Measurements from ENCODE around the gene TMEFF1. TPM values are rescaled to one million over a fixed set of nuclear protein-coding genes. Genes with fewer than 3 reads are reported as not detected.

The TMEFF1 gene
- total RNA-seq, 1 donor from 2014 or later: 0.13 TPM

DNA sequence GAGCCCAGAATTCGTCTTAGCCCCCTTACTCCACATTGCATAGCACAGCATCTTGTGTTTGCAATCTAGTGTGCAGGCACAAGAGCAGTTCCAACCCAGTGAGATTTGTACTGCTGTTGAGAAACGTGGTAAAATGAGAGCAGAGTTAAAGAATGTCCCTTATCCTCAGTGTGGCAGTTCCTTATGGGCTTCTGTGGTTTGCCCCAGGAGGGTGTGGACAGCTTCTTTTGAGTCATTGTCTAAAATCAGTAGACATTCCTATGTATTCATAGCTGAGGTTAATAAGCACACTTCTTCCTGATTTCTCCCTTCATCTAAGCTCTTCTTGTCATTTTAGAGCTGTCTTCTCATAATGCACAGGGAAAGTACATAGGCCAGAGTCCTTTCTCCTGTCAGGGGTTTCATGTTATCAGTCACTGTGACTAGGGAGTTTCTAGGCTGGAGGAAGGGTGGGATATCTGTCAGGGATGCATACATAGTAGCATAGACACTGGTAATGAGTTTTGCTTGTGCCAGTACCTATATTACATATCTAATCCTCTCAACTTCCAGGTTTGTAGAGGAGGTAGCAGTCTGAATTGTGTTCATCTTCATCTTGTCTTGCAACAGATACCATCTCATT lies 102.9 kb downstream of the TMEFF1 start:
- no peaks in the 10 kb centered on the region for H3K36me3 Mint-ChIP-seq (ENCODE audit: low read depth)
- H3K9me3 Mint-ChIP-seq: no peaks in the 10 kb centered on the region
- no peak for DNase-seq (ENCODE audit: low spot score)
- no peak overlapping the region for H3K27ac Mint-ChIP-seq
- no peak overlapping the region for H3K4me3 Mint-ChIP-seq
- H3K4me1 Mint-ChIP-seq (ENCODE audit: low read depth): no peaks in the 10 kb centered on the region
- intact Hi-C loops (cut with micrococcal nuclease): no loop called here
- peaks cover 4% of the 10 kb centered on the region for H3K27me3 Mint-ChIP-seq (ENCODE audit: insufficient read depth)

DNA sequence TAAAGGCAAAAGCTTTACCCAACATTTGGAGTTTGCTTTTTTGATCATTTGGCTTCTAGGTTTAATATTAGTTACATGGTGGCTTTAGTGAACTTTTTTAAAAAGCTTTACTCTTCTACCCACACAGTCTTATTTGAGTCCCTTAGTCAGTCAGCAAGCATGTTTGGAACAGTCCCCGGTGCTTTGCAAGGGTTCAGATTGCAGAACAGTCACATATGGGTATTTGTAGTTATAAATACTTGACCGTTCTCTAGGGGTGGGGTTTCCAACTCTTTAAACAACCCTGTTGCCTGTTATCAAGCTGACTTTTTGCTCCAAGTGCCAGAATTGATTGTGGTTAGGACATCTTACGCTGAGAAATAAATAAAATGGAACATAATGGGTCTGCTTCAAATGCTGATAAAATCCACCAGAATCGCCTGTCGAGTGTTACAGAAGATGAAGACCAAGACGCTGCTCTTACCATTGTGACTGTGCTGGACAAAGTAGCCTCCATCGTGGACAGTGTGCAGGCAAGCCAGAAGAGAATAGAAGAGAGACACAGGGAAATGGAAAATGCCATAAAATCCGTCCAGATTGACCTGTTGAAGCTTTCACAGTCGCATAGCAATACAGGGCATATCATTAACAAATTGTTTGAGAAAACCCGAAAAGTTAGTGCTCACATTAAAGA lies 105.0 kb downstream of the TMEFF1 start, which contains the start of gene CAVIN4:
TSS of gene CAVIN4 (plus strand) at position 304 of the 673 bp plus-strand sequence. CDS start at position 369, 65 bp downstream.
- Mint-ChIP-seq H3K27me3 (ENCODE audit: insufficient read depth) (peaks cover 5% of the 10 kb centered on the region), H3K9me3 (no peaks in the 10 kb centered on the region), H3K36me3 (ENCODE audit: low read depth) (no peaks in the 10 kb centered on the region), H3K4me1 (ENCODE audit: low read depth) (no peaks in the 10 kb centered on the region), H3K4me3 (no peak within 1 kb of the TSS), H3K27ac (no peak within 1 kb of the TSS)
- DNase-seq (ENCODE audit: low spot score): no peak
- intact Hi-C loops (cut with micrococcal nuclease): no loop called here

DNA sequence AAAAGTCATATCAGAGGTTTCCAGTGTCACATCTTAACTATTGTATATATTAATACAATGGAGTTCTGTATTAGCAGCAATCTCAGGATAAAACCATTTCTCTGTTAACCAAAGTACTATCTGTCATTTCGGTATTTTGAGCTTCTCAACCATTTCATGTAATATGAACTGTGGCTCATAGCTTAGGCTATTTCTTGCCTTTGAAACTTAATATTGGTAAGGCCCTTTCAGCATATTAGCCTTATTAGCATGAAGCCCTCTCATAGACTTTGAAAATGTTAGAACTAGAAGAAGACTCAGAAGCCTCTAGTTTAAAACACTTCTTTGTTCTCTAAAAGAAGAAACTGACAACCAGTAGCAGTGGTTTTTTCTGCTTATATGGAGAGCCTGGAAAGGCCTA lies 105.7 kb downstream of the TMEFF1 start:
- H3K27me3 Mint-ChIP-seq (ENCODE audit: insufficient read depth): peaks cover 5% of the 10 kb centered on the region
- H3K9me3 Mint-ChIP-seq: no peaks in the 10 kb centered on the region
- intact Hi-C loops (cut with micrococcal nuclease): no loop called here
- no peaks in the 10 kb centered on the region for H3K4me1 Mint-ChIP-seq (ENCODE audit: low read depth)
- DNase-seq (ENCODE audit: low spot score): no peak
- no peak overlapping the region for H3K4me3 Mint-ChIP-seq
- H3K36me3 Mint-ChIP-seq (ENCODE audit: low read depth): no peaks in the 10 kb centered on the region
- H3K27ac Mint-ChIP-seq: no peak overlapping the region

DNA sequence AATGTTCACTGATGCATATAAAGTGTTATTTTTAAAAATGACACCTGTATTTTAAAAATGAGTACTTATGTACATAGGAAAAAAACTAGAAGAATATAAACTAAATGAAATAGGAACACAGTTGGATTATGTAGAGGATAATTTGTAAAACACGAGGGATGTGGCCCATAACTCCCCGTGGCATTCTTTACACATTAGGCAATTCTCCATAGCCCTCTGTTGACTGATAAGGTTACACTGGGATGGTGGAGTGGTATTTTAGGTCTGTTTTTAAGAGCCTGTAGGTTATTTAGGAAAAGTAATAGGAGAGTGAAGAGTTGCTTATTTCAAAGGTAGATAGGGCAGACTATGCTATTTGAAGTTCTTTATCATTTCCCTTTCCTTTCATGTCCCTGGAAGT lies 106.7 kb downstream of the TMEFF1 start:
- intact Hi-C loops (cut with micrococcal nuclease): no loop called here
- H3K9me3 Mint-ChIP-seq: no peaks in the 10 kb centered on the region
- H3K27ac Mint-ChIP-seq: no peak overlapping the region
- no peaks in the 10 kb centered on the region for H3K4me1 Mint-ChIP-seq (ENCODE audit: low read depth)
- no peaks in the 10 kb centered on the region for H3K36me3 Mint-ChIP-seq (ENCODE audit: low read depth)
- H3K4me3 Mint-ChIP-seq: no peak overlapping the region
- peaks cover 5% of the 10 kb centered on the region for H3K27me3 Mint-ChIP-seq (ENCODE audit: insufficient read depth)
- DNase-seq (ENCODE audit: low spot score): no peak

DNA sequence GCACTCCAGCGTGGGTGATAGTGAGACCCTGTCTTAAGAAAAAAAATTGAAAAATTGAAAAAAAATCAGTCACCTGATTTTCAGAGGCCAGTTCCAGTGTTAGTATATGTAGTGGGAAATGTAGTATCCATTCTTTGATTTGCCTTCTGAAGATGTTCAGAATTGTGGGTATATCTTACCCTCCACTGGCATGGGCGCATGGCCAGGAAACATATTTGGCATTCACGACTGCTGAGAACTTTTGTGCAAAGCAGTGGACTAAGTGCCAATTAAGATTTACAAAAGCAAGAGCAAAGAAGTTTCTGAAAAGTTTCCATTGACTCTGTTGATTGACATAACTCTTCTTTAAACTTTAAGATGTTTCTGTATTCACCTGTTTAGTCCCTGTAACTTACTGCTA lies 107.3 kb downstream of the TMEFF1 start:
- intact Hi-C loops (cut with micrococcal nuclease): no loop called here
- Mint-ChIP-seq H3K27me3 (ENCODE audit: insufficient read depth) (peaks cover 5% of the 10 kb centered on the region), H3K36me3 (ENCODE audit: low read depth) (no peaks in the 10 kb centered on the region), H3K9me3 (no peaks in the 10 kb centered on the region), H3K27ac (no peak overlapping the region), H3K4me3 (no peak overlapping the region), H3K4me1 (ENCODE audit: low read depth) (no peaks in the 10 kb centered on the region)
- DNase-seq (ENCODE audit: low spot score): no peak

DNA sequence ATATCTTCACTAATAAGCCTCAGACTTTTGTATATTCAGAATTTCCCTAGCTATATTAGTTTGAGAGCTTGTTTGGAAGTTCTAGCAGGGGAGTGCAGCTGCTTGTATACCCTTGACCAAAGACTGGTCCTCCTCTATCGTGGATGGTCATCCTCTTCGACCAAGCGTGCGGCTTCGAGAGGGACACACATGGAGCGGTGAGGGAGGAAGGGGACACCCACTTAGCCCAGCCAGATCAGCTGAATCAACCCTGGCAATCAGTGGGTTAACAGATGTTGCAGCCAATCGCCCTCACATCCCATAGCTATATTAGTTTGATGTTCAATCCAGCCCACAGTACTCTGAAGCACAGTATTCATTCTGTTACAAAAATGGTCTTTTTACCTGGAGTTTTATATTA lies 108.1 kb downstream of the TMEFF1 start:
- Mint-ChIP-seq H3K27me3 (ENCODE audit: insufficient read depth) (peaks cover 5% of the 10 kb centered on the region), H3K9me3 (no peaks in the 10 kb centered on the region)

DNA sequence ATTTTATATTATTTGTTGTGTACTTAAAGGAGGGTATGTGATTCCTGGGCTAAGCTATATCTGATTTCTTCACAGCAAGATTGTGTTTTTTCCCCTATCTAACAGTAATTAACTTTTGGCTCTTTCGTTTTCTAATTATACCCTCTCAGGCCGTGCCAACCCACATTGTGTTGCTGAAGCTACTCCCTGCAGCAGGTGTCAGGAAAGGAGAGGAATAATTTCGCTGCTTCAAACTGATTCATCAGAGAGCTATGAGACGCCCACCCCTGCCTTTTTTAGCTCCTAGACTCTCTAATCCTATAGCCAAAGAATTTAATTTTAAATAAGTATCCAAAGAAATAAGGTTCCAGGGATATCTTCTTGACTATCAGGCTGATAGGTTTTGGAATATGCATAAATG lies 108.7 kb downstream of the TMEFF1 start:
- intact Hi-C loops (cut with micrococcal nuclease): no loop called here
- Mint-ChIP-seq H3K36me3 (ENCODE audit: low read depth) (no peaks in the 10 kb centered on the region), H3K4me1 (ENCODE audit: low read depth) (no peaks in the 10 kb centered on the region), H3K27ac (no peak overlapping the region), H3K9me3 (no peaks in the 10 kb centered on the region), H3K27me3 (ENCODE audit: insufficient read depth) (peaks cover 5% of the 10 kb centered on the region), H3K4me3 (no peak overlapping the region)
- no peak for DNase-seq (ENCODE audit: low spot score)

More for the DNA sequence above, 108.1 kb downstream of the TMEFF1 start:
- DNase-seq (ENCODE audit: low spot score): no peak
- H3K4me1 Mint-ChIP-seq (ENCODE audit: low read depth): no peaks in the 10 kb centered on the region
- H3K27ac Mint-ChIP-seq: no peak overlapping the region
- intact Hi-C loops (cut with micrococcal nuclease): no loop called here
- H3K4me3 Mint-ChIP-seq: no peak overlapping the region
- no peaks in the 10 kb centered on the region for H3K36me3 Mint-ChIP-seq (ENCODE audit: low read depth)

DNA sequence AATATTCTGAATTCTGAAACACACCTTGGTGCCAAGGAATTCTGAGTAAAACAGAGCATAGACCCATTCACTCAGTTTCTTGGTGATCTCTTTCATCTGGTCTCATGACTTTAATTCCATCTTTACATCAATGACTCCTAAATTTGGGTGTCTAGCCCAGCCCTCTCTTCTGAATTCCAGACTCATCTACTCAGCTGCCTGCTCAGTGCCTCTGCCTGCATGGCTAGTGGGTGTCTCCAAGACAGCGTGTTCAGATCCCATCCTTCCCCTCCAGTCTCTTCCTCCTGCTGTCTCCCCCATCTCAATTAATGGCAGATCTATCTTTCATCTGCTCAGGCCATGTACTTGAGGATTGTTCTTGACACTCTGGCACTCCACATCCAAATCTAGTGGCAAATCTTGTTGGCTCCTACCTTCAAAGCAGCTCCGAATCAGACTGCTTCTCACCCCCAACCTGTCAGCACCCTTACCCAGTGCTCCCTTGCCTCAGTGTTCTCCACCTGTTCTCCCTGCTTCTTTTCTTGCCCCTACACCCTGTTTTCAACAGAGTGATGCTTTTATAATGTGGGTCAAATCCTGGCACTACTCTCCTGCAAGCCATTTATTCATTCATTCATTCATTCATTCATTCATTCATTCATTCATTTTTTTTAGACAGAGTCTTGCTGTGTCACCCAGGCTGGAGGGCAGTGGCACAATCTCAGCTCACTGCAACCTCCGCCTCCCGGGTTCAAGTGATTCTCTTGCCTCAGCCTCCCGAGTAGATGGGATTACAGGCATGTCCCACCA lies 110.3 kb downstream of the TMEFF1 start:
- no peaks in the 10 kb centered on the region for H3K36me3 Mint-ChIP-seq (ENCODE audit: low read depth)
- H3K4me1 Mint-ChIP-seq (ENCODE audit: low read depth): no peaks in the 10 kb centered on the region

DNA sequence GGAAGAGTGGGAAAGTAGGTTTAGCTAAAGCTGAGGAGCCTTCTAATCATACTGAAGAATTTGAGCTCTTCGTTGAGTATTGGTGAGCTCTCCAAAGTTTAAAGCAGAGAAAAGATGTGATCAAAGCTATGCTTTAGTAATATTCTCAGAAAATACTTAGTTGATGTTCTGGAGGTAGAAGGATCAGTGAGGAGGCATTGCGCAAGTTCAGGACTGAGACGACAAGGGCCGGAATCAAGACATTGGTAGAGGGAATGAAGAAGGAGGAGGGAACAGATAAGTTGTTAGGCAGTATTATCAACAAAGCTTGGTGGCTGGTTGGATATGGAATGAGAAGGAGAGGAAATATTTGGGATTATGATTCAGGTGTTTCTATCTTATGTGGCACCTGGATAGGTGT lies 112.0 kb downstream of the TMEFF1 start:
- DNase-seq (ENCODE audit: low spot score): no peak
- Mint-ChIP-seq H3K36me3 (ENCODE audit: low read depth) (no peaks in the 10 kb centered on the region), H3K4me3 (no peak overlapping the region), H3K27me3 (ENCODE audit: insufficient read depth) (peaks cover 1% of the 10 kb centered on the region), H3K9me3 (no peaks in the 10 kb centered on the region), H3K27ac (no peak overlapping the region), H3K4me1 (ENCODE audit: low read depth) (no peaks in the 10 kb centered on the region)
- intact Hi-C loops (cut with micrococcal nuclease): no loop called here

More for the DNA sequence above, 110.3 kb downstream of the TMEFF1 start:
- intact Hi-C loops (cut with micrococcal nuclease): no loop called here
- Mint-ChIP-seq H3K4me3 (no peak overlapping the region), H3K27ac (no peak overlapping the region), H3K27me3 (ENCODE audit: insufficient read depth) (peaks cover 3% of the 10 kb centered on the region), H3K9me3 (no peaks in the 10 kb centered on the region)
- DNase-seq (ENCODE audit: low spot score): no peak

DNA sequence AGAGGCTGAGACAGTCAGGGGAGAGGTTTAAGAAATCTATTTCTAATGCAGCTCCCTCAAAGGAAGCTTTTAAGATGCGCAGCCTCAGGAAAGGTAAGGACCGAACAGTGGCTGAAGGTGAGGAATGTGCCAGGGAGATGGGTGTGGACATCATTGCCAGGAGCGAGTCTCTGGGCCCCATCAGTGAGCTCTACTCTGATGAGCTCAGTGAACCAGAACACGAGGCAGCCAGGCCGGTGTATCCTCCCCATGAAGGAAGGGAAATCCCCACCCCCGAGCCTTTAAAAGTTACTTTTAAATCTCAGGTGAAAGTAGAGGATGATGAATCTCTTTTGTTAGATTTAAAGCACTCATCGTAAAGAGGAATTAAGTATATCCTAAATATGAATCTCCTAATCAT lies 113.1 kb downstream of the TMEFF1 start:
- Mint-ChIP-seq H3K27me3 (ENCODE audit: insufficient read depth) (peaks cover 1% of the 10 kb centered on the region), H3K4me1 (ENCODE audit: low read depth) (no peaks in the 10 kb centered on the region), H3K27ac (no peak overlapping the region), H3K4me3 (no peak overlapping the region), H3K9me3 (no peaks in the 10 kb centered on the region), H3K36me3 (ENCODE audit: low read depth) (no peaks in the 10 kb centered on the region)
- intact Hi-C loops (cut with micrococcal nuclease): no loop called here
- no peak for DNase-seq (ENCODE audit: low spot score)

DNA sequence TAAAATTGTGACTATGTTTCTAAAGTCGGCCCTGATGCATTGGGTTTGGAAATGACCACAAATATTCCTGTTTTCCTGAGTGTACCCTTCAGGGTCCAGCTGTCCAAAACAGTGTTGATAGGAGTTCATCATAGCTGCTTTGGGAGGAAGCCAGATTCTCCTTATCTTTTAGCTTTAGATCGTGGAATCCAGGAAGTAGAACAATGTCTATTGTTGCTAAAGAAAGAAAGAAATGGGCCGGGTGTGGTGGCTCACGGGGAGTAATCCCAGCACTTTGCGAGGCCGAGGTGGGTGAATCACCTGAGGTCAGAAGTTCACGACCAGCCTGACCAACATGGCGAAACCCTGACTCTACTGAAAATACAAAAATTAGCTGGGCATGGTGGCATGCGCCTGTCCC lies 114.4 kb downstream of the TMEFF1 start:
- no peaks in the 10 kb centered on the region for H3K36me3 Mint-ChIP-seq (ENCODE audit: low read depth)
- H3K4me3 Mint-ChIP-seq: no peak overlapping the region
- no peak for DNase-seq (ENCODE audit: low spot score)
- H3K4me1 Mint-ChIP-seq (ENCODE audit: low read depth): no peaks in the 10 kb centered on the region
- H3K27me3 Mint-ChIP-seq (ENCODE audit: insufficient read depth): peaks cover 1% of the 10 kb centered on the region
- no peak overlapping the region for H3K27ac Mint-ChIP-seq
- no peaks in the 10 kb centered on the region for H3K9me3 Mint-ChIP-seq
- intact Hi-C loops (cut with micrococcal nuclease): no loop called here

DNA sequence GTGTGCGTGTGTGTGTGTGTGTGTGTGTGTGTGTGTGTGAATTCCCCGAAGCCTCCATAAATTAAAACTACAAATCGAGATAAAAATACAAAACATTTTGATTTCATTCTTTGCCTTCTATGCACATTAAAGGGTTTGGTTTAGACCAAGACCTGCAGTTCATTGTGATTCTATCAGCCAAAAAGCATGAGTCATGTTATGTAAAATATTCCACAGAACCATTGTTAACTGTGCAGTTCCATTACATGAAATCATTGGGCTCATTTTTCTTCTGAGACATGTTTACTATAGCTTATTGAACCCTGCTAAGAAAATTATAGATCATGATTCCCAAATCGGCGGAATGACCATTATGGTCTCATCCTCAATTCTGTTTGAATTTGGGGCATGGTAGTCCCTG lies 116.6 kb downstream of the TMEFF1 start:
- Mint-ChIP-seq H3K4me3 (no peak overlapping the region), H3K36me3 (ENCODE audit: low read depth) (no peaks in the 10 kb centered on the region), H3K4me1 (ENCODE audit: low read depth) (no peaks in the 10 kb centered on the region), H3K27me3 (ENCODE audit: insufficient read depth) (no peaks in the 10 kb centered on the region), H3K27ac (no peak overlapping the region), H3K9me3 (no peaks in the 10 kb centered on the region)
- DNase-seq (ENCODE audit: low spot score): no peak
- intact Hi-C loops (cut with micrococcal nuclease): no loop called here

DNA sequence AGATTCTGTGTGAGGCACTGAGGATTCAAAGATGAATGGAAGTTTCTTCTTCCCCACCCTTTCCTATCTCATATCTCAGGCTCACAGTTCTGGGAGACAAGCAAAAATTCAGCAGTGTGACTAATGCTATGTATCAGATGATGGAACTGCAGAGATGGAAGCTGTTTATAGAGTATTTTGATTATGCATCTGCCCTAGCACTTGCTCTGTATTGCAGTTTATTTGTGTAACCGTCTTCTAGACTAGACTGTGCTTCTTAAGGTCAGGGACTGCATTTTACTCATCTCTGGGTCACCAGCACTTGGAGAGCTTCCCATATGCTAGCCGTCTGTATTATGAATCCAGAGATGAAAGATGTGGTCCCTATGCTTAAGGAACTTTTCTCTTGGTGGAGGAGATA lies 117.5 kb downstream of the TMEFF1 start:
- H3K27ac Mint-ChIP-seq: no peak overlapping the region
- H3K4me3 Mint-ChIP-seq: no peak overlapping the region
- no peaks in the 10 kb centered on the region for H3K9me3 Mint-ChIP-seq
- H3K27me3 Mint-ChIP-seq (ENCODE audit: insufficient read depth): no peaks in the 10 kb centered on the region
- intact Hi-C loops (cut with micrococcal nuclease): no loop called here
- H3K4me1 Mint-ChIP-seq (ENCODE audit: low read depth): no peaks in the 10 kb centered on the region
- H3K36me3 Mint-ChIP-seq (ENCODE audit: low read depth): no peaks in the 10 kb centered on the region
- no peak for DNase-seq (ENCODE audit: low spot score)
